Trophoblast cell (in vitro differentiated cells and primary cell): ENCODE results near the gene RPS6KA3.

Source experiments
- DNase-seq, 2 donors: peaks; one replicate each; pipeline ENCODE4 v3.0.0-alpha.2; 2016
- H2AFZ ChIP-seq: 2 replicates; pipeline ENCODE4 v1.6.1; 2013; ENCODE audit warnings: low read length, moderate library complexity, mild to moderate bottlenecking; ENCODE audit not compliant: insufficient read depth, poor library complexity
- H2AK5ac ChIP-seq: 2 replicates; pipeline ENCODE4 v1.6.1; 2013; ENCODE audit warnings: mild to moderate bottlenecking, low read length
- H2BK120ac ChIP-seq: 2 replicates; pipeline ENCODE4 v1.6.1; 2013; ENCODE audit warnings: low read length, mild to moderate bottlenecking, moderate library complexity; ENCODE audit not compliant: insufficient read depth, poor library complexity
- H2BK12ac ChIP-seq: 2 replicates; pipeline ENCODE4 v1.6.1; 2013; ENCODE audit warnings: mild to moderate bottlenecking, low read length, moderate library complexity
- H2BK5ac ChIP-seq: 2 replicates; pipeline ENCODE4 v1.6.1; 2013; ENCODE audit warnings: low read length, low read depth, moderate library complexity, mild to moderate bottlenecking; ENCODE audit not compliant: poor library complexity
- H3K14ac ChIP-seq: 2 replicates; pipeline ENCODE4 v1.6.1; 2013; ENCODE audit warnings: mild to moderate bottlenecking, low read length
- H3K18ac ChIP-seq: 2 replicates; pipeline ENCODE4 v1.6.1; 2013; ENCODE audit warnings: mild to moderate bottlenecking, low read length
- H3K23ac ChIP-seq: 2 replicates; pipeline ENCODE4 v1.6.1; 2013; ENCODE audit warnings: low read length
- H3K27ac ChIP-seq: 2 replicates; pipeline ENCODE4 v1.5.1; 2013; ENCODE audit warnings: low read depth, mild to moderate bottlenecking, inconsistent platforms, low read length, moderate library complexity
- H3K27me3 ChIP-seq: 2 replicates; pipeline ENCODE4 v1.6.1; 2013; ENCODE audit warnings: inconsistent platforms, mild to moderate bottlenecking, low read length, moderate library complexity; ENCODE audit not compliant: insufficient read depth
- H3K36me3 ChIP-seq, 2 experiments: 1 replicate in 1 of 2; 2 replicates in 1 of 2; pipeline ENCODE4 v1.6.1; 2013; ENCODE audit warnings: low read length in 2 of 2, mild to moderate bottlenecking in 2 of 2, moderate library complexity in 1 of 2; ENCODE audit not compliant: insufficient read depth in 2 of 2, control insufficient read depth in 1 of 2
- H3K4ac ChIP-seq: 2 replicates; pipeline ENCODE4 v1.6.1; 2013; ENCODE audit warnings: low read depth, mild to moderate bottlenecking, low read length, moderate library complexity
- H3K4me1 ChIP-seq, 2 experiments: 1 replicate in 1 of 2; 2 replicates in 1 of 2; pipeline ENCODE4 v1.6.1; 2013; ENCODE audit warnings: low read length in 2 of 2, mild to moderate bottlenecking in 2 of 2, moderate library complexity in 1 of 2; ENCODE audit not compliant: insufficient read depth in 2 of 2, control insufficient read depth in 1 of 2
- H3K4me2 ChIP-seq: 2 replicates; pipeline ENCODE4 v1.6.1; 2013; ENCODE audit warnings: inconsistent platforms, mild to moderate bottlenecking, low read length, moderate library complexity
- H3K4me3 ChIP-seq: 2 replicates; pipeline ENCODE4 v1.5.1; 2013; ENCODE audit warnings: mild to moderate bottlenecking, low read depth, low read length, inconsistent platforms
- H3K79me1 ChIP-seq: one replicate; pipeline ENCODE4 v1.6.1; 2013; ENCODE audit warnings: low read length
- H3K79me2 ChIP-seq: 2 replicates; pipeline ENCODE4 v1.6.1; 2013; ENCODE audit warnings: low read length, mild to moderate bottlenecking; ENCODE audit not compliant: control insufficient read depth, insufficient read depth, poor library complexity
- H3K9ac ChIP-seq: 2 replicates; pipeline ENCODE4 v1.6.1; 2013; ENCODE audit warnings: mild to moderate bottlenecking, low read length
- H3K9me3 ChIP-seq: 2 replicates; pipeline ENCODE4 v1.6.1; 2013; ENCODE audit warnings: low read depth, mild to moderate bottlenecking, control low read depth, inconsistent platforms, low read length; ENCODE audit not compliant: insufficient read depth
- H4K12ac ChIP-seq: 2 replicates; pipeline ENCODE4 v1.6.1; 2013; ENCODE audit warnings: low read depth, mild to moderate bottlenecking, low read length, moderate library complexity
- H4K8ac ChIP-seq: 2 replicates; pipeline ENCODE4 v1.6.1; 2013; ENCODE audit warnings: low read depth, mild to moderate bottlenecking, low read length, moderate library complexity
- H4K91ac ChIP-seq: one replicate; pipeline ENCODE4 v1.6.1; 2013; ENCODE audit warnings: low read depth, mild to moderate bottlenecking, low read length, moderate library complexity
- WGBS: extraction: QIAGEN DNeasy Blood & Tissue Kit; methylation state at CpG from one replicate; pipeline ENCODE4 v1.1.7; 2013; ENCODE audit warnings: missing lambda C conversion rate; ENCODE audit not compliant: insufficient read length, insufficient coverage; ENCODE audit errors: extremely low coverage; 5-methylcytosine and 5-hydroxymethylcytosine counted together

The RPS6KA3 gene

DNA sequence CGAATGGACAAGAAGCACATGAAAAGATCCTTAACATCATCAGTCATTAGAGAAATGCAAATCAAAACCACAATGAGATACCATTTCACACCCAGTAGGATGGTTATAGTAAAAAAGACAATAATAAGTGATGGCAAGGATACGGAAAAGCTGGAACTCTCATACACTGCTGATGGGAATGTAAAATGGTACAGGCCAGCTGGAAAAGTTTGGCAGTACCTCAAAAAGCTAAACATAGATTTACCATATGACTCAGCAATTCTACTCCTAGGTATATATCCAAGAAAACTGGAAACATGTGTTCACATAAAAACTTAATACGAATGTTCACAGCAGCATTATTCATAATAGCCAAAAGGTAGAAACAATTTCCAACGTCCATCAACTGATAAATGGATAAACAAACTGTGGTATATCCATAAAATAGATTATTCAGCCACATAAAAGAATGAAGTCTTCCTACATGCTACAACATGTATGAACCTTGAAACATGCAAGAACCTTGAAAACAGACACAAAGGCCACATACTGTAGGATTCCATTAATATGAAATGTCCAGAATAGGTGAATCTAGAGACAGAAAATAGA, 11.9 kb downstream of the RPS6KA3 start:
- no peaks in the 10 kb centered on the region for H3K9me3 ChIP-seq
- no peak overlapping the region for H3K27ac ChIP-seq
- no peak overlapping the region for H4K12ac ChIP-seq

GRCh38 chrX:20253232-20253543, 13.5 kb downstream of the RPS6KA3 start:
- H4K8ac ChIP-seq, result no peak overlapping the region
- no peak overlapping the region for H3K14ac ChIP-seq
- H3K9me3 ChIP-seq, result no peaks in the 10 kb centered on the region
- no peak overlapping the region for H2BK12ac ChIP-seq
- H4K12ac ChIP-seq, result no peak overlapping the region
- no peak overlapping the region for H3K9ac ChIP-seq
- no peak overlapping the region for H2BK5ac ChIP-seq
- H2BK120ac ChIP-seq, result no peak overlapping the region
- no peak overlapping the region for H3K4me2 ChIP-seq
- no peaks in the 10 kb centered on the region for H3K79me1 ChIP-seq
- no peaks in the 10 kb centered on the region for H3K36me3 ChIP-seq
- H3K4me3 ChIP-seq, result no peak overlapping the region
- no peaks in the 10 kb centered on the region for H3K27me3 ChIP-seq
- H3K18ac ChIP-seq, result no peak overlapping the region
- H3K4me1 ChIP-seq, result peaks cover 4 to 5% of the 10 kb centered on the region in 2 experiments
- no peak overlapping the region for H3K4ac ChIP-seq
- H2AFZ ChIP-seq, result no peak overlapping the region
- no peak overlapping the region for H3K23ac ChIP-seq
- H4K91ac ChIP-seq, result no peak overlapping the region
- no peak overlapping the region for H3K27ac ChIP-seq
- no peak for DNase-seq
- H2AK5ac ChIP-seq, result no peak overlapping the region
- H3K79me2 ChIP-seq, result no peaks in the 10 kb centered on the region
- WGBS, result no CpG with 5 or more reads among the region's 1 CpG

More for the DNA sequence above, 11.9 kb downstream of the RPS6KA3 start:
- H2BK120ac ChIP-seq, result no peak overlapping the region
- no peak for DNase-seq
- H3K36me3 ChIP-seq, result no peaks in the 10 kb centered on the region
- no peak overlapping the region for H2BK5ac ChIP-seq
- H4K8ac ChIP-seq, result no peak overlapping the region
- H4K91ac ChIP-seq, result no peak overlapping the region
- H3K79me1 ChIP-seq, result no peaks in the 10 kb centered on the region
- no peak overlapping the region for H2AFZ ChIP-seq
- H3K23ac ChIP-seq, result no peak overlapping the region
- no peaks in the 10 kb centered on the region for H3K79me2 ChIP-seq
- no peak overlapping the region for H3K14ac ChIP-seq
- no peaks in the 10 kb centered on the region for H3K27me3 ChIP-seq
- no CpG with 5 or more reads among the region's 4 CpGs for WGBS
- no peak overlapping the region for H2BK12ac ChIP-seq
- H3K4me1 ChIP-seq, result peaks cover 4 to 5% of the 10 kb centered on the region in 2 experiments
- H3K4me2 ChIP-seq, result no peak overlapping the region
- H3K4ac ChIP-seq, result no peak overlapping the region
- H2AK5ac ChIP-seq, result no peak overlapping the region
- H3K9ac ChIP-seq, result no peak overlapping the region
- H3K4me3 ChIP-seq, result no peak overlapping the region
- H3K18ac ChIP-seq, result no peak overlapping the region

DNA sequence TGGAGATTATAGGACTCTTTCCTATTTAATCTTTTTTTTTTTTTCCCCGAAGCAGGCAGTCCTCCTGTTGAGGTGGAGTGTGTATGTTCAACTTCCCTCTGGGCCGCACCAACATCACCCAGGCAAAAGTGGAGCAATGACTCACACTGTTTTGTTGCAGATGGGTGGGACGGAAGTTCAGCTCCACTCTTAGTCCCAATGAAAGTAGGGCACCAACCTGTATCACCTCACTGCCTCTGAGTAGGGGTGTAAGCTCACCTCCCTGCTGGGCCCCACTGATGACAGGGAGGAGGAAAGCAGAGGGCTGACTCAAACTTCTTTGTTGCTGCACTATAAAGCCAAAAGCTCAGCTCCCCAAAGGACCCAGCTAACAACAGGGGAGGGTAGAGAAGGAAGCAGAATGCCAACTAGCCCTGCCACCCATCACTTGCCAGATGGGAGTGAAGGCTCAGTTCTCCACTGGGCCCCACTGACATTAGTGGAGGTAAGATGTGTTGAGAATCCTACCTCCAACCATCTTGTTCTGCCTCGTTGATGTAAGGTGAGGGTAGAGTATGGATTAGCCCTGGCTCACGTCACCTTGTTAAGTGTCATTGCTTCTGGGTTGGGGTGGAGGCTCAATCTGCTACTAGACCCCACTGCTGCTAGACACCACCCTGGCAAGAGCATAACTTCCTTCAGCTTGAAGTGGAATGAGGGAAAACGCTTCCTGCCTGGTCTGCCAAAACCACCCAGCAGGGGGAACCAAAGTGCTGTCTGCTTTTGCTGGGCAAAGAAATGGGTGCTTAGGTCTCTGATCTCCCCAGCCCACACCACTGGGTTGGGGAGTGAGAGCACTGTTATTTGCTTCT, 14.1 kb downstream of the RPS6KA3 start:
- H3K27me3 ChIP-seq, result no peaks in the 10 kb centered on the region
- no peak overlapping the region for H3K14ac ChIP-seq
- peak; percentile 33 to 79 for DNase-seq
- no peak overlapping the region for H4K91ac ChIP-seq
- H4K8ac ChIP-seq, result no peak overlapping the region
- peaks cover 4 to 5% of the 10 kb centered on the region in 2 experiments for H3K4me1 ChIP-seq
- no peak overlapping the region for H2BK5ac ChIP-seq
- H3K79me2 ChIP-seq, result no peaks in the 10 kb centered on the region
- H3K9ac ChIP-seq, result no peak overlapping the region
- H3K18ac ChIP-seq, result peak overlapping the region; percentile 65
- no peak overlapping the region for H2AK5ac ChIP-seq
- H3K4ac ChIP-seq, result peak overlapping the region; percentile 17
- H2BK12ac ChIP-seq, result peak overlapping the region; percentile 53
- WGBS, result no CpG with 5 or more reads among the region's 6 CpGs
- no peaks in the 10 kb centered on the region for H3K9me3 ChIP-seq
- H3K79me1 ChIP-seq, result no peaks in the 10 kb centered on the region
- no peak overlapping the region for H3K4me2 ChIP-seq
- H3K27ac ChIP-seq, result no peak overlapping the region
- no peak overlapping the region for H2AFZ ChIP-seq
- H3K36me3 ChIP-seq, result no peaks in the 10 kb centered on the region
- H2BK120ac ChIP-seq, result no peak overlapping the region
- peak overlapping the region; percentile 72 for H4K12ac ChIP-seq
- H3K23ac ChIP-seq, result no peak overlapping the region
- no peak overlapping the region for H3K4me3 ChIP-seq

DNA sequence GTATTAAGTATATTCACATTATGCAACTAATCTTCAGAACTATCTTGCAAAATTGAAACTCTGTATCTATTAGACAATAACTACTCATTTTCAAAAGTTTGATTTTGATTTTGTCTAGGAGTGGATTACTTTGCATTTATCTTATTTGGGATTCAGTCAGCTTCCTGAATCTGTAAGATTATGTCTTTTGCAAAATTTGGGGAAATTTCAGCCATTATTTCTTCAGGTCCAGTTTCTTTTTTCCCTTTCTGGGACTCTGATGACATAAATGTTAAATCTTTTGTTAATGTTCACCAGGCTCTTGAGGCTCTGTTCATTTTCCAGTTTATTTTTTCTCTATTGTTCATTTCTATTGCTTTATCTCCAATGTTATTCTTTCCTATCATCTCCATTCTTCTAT, 15.0 kb downstream of the RPS6KA3 start:
- H2BK12ac ChIP-seq, result no peak overlapping the region
- no peak overlapping the region for H4K8ac ChIP-seq
- H3K36me3 ChIP-seq, result no peaks in the 10 kb centered on the region
- H3K9ac ChIP-seq, result no peak overlapping the region
- H3K14ac ChIP-seq, result no peak overlapping the region
- no peak overlapping the region for H3K4ac ChIP-seq
- H3K4me1 ChIP-seq, result peaks cover 4 to 5% of the 10 kb centered on the region in 2 experiments
- no peaks in the 10 kb centered on the region for H3K9me3 ChIP-seq
- H4K91ac ChIP-seq, result no peak overlapping the region
- H2BK5ac ChIP-seq, result no peak overlapping the region
- H3K18ac ChIP-seq, result no peak overlapping the region
- no peak overlapping the region for H3K23ac ChIP-seq
- no peaks in the 10 kb centered on the region for H3K79me1 ChIP-seq
- no peak for DNase-seq
- H2BK120ac ChIP-seq, result no peak overlapping the region
- H3K4me3 ChIP-seq, result no peak overlapping the region
- H3K79me2 ChIP-seq, result no peaks in the 10 kb centered on the region
- H2AK5ac ChIP-seq, result no peak overlapping the region
- no peak overlapping the region for H2AFZ ChIP-seq
- no peak overlapping the region for H3K4me2 ChIP-seq
- no peak overlapping the region for H4K12ac ChIP-seq
- H3K27me3 ChIP-seq, result no peaks in the 10 kb centered on the region
- H3K27ac ChIP-seq, result no peak overlapping the region
